Measurements from ENCODE around the gene ARHGAP31.

Gene ARHGAP31

DNA sequence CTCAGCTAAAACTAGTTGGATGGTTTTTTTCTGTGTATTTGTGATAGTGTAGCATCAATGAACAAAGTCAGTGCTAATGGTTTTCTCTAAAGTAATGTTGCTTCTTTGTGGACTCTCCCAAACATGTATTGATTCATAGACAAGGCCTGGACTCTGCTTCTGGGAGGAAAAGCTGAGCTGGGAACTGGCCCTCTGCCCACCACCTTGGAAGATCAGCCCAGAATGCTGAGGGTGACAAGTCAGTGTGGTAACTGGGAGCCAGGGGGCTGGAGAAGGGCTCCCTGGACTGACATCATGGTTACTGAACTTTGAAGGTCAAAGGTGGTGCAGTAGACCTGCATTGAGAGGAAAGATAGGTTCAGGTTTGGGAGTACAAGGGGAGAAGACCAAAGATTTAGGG is 3.0 kb downstream of the ARHGAP31 start:
- no peaks in the 10 kb centered on the region for H3K9me3 ChIP-seq
- H3K4me3 ChIP-seq (ENCODE audit: low read depth in 1 of 2, low read length in 1 of 2), result no peak overlapping the region
- H3K27me3 ChIP-seq, result peaks cover 26% of the 10 kb centered on the region
- H3K27ac ChIP-seq, result no peak overlapping the region
- no peaks in the 10 kb centered on the region for H3K36me3 ChIP-seq
- TF ChIP-seq, protein P1, sequence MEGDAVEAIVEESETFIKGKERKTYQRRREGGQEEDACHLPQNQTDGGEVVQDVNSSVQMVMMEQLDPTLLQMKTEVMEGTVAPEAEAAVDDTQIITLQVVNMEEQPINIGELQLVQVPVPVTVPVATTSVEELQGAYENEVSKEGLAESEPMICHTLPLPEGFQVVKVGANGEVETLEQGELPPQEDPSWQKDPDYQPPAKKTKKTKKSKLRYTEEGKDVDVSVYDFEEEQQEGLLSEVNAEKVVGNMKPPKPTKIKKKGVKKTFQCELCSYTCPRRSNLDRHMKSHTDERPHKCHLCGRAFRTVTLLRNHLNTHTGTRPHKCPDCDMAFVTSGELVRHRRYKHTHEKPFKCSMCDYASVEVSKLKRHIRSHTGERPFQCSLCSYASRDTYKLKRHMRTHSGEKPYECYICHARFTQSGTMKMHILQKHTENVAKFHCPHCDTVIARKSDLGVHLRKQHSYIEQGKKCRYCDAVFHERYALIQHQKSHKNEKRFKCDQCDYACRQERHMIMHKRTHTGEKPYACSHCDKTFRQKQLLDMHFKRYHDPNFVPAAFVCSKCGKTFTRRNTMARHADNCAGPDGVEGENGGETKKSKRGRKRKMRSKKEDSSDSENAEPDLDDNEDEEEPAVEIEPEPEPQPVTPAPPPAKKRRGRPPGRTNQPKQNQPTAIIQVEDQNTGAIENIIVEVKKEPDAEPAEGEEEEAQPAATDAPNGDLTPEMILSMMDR (IDR thresholded peaks at IDR 0.05), result no peak
- H3K4me1 ChIP-seq (ENCODE audit: control insufficient read depth in 1 of 2, insufficient read depth in 1 of 2, low read depth in 1 of 2, low read length in 1 of 2), result peaks cover 15 to 20% of the 10 kb centered on the region in 2 experiments

DNA sequence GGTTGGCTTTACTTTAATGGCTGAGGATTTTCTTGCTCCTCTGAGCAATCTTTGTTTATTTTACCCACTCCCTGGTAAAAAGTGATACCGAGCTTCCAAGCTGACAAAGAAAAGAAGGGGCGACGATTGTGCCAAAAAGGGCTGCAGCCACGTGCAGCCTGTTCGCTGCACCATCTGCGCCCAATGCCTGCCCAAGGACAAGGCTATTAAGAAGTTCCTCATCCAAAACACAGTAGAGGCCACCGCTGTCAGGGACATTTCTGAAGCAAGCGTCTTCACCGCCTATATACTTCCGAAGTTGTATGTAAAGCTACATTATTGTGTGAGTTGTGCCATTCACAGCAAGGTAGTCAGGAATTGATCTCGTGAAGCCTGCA is 4.4 kb downstream of the ARHGAP31 start:
- Histone ChIP-seq H3K4me1 (ENCODE audit: control insufficient read depth in 1 of 2, insufficient read depth in 1 of 2, low read depth in 1 of 2, low read length in 1 of 2) (peaks cover 10 to 16% of the 10 kb centered on the region in 2 experiments), H3K27ac (no peak overlapping the region), H3K4me3 (ENCODE audit: low read depth in 1 of 2, low read length in 1 of 2) (no peak overlapping the region), H3K36me3 (no peaks in the 10 kb centered on the region), H3K27me3 (peaks cover 17% of the 10 kb centered on the region), H3K9me3 (no peaks in the 10 kb centered on the region)
- TF ChIP-seq, protein P1 (IDR thresholded peaks at IDR 0.05), result no peak

DNA sequence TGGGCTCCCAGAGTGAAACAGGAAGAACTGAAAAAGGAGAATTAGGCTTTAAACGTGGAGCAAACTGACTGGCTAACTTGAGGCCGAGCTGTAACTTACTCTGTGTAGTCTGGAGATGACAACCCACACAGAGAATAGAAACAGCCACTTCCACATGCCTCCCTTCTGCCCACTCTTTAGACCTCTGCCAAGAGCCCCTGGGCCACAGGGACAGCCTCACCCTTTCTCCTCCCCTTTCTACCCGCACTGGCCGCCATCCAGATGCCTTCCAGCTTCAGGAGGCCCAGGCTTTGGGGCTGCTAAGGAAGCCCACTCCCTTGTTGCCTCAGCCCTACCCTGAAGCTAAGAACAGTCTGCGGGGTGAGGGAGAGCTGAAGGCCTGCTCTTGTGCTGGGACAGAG is 6.8 kb downstream of the ARHGAP31 start:
- no peaks in the 10 kb centered on the region for H3K27me3 ChIP-seq
- TF ChIP-seq, protein P1 (IDR thresholded peaks at IDR 0.05), result no peak
- H3K9me3 ChIP-seq, result no peaks in the 10 kb centered on the region
- H3K4me3 ChIP-seq (ENCODE audit: low read depth in 1 of 2, low read length in 1 of 2), result no peak overlapping the region
- H3K27ac ChIP-seq, result no peak overlapping the region
- peaks cover 0 to 2% of the 10 kb centered on the region in 2 experiments for H3K4me1 ChIP-seq (ENCODE audit: control insufficient read depth in 1 of 2, insufficient read depth in 1 of 2, low read depth in 1 of 2, low read length in 1 of 2)
- no peaks in the 10 kb centered on the region for H3K36me3 ChIP-seq

DNA sequence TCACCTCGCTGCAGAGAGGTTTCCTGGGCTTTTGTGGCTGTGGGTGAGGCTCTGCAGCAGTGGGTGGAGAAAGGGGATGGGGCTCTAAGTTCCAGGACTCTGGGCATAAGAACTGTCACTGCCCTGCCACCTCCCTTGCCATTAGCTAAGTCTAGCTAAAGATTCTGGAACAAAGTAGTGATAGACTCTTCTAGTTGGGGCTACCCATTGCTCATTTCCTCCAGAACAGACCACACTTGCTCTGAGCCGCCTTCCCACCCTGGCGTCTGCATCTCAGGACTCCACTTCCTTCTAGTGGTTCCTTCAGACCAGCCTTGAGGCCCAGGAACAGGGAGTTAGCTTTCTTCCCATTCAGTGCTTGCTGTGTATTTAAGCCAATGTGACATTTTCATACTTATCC is 7.5 kb downstream of the ARHGAP31 start:
- Histone ChIP-seq H3K4me1 (ENCODE audit: control insufficient read depth in 1 of 2, insufficient read depth in 1 of 2, low read depth in 1 of 2, low read length in 1 of 2) (peaks cover 0 to 2% of the 10 kb centered on the region in 2 experiments), H3K27ac (no peak overlapping the region), H3K36me3 (no peaks in the 10 kb centered on the region), H3K4me3 (ENCODE audit: low read depth in 1 of 2, low read length in 1 of 2) (no peak overlapping the region), H3K9me3 (no peaks in the 10 kb centered on the region), H3K27me3 (no peaks in the 10 kb centered on the region)
- TF ChIP-seq, protein P1 (IDR thresholded peaks at IDR 0.05), result no peak

DNA sequence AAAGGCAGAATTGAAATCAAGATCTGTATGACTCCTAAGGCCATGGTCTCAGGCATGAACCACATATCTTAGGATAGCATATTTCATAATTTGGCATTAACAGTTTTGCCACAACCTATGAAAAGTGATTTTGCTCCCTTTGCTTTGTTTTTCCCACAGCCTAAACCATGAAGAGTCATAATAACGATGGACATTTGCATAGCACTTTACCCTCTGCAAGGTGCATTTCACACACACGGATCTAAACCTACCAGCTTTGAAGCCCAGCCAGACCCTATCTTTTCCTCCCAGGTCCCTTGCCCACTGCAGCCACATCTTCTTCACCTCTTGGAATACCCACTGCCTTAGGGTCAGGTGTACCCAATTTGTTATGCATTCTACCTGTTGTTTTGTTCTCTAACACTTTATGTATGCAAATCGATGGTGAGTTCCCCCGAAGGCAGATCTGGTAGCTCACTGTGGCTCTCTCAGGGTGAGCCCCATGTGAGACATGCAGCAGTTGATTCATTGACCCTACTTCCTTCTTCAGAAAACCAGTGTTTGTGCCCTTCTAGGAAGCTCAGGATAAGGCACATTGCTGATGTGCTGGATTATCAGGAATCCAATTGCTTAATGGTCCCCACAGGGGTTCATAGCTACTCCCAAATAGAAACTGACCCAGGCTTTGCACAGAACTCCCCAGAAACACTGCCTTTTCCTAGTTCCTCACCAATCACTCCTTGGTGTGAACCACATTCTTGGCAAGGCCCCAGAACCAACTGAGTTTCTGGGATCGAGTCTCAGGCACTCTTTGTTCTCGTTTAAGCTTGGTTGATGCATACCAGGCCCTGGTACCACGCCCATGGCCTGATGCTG is 8.7 kb downstream of the ARHGAP31 start:
- Histone ChIP-seq H3K4me1 (ENCODE audit: control insufficient read depth in 1 of 2, insufficient read depth in 1 of 2, low read depth in 1 of 2, low read length in 1 of 2) (peaks cover 0 to 2% of the 10 kb centered on the region in 2 experiments), H3K9me3 (no peaks in the 10 kb centered on the region), H3K36me3 (no peaks in the 10 kb centered on the region), H3K27ac (no peak overlapping the region), H3K27me3 (no peaks in the 10 kb centered on the region), H3K4me3 (ENCODE audit: low read depth in 1 of 2, low read length in 1 of 2) (no peak overlapping the region)
- TF ChIP-seq, protein P1 (IDR thresholded peaks at IDR 0.05), result no peak
